ELR (cell line): ENCODE measurements around the gene SLC35D2.
"Not testable (repeated sequence)": the region's sequence is repeated elsewhere in the genome, so short reads cannot be mapped to it uniquely, and the experiment has no call there.

Experiments
- DNase-seq: peaks from one replicate; pipeline ENCODE4 v3.0.0-alpha.2; 2015; ENCODE audit warnings: low read depth

SLC35D2 gene

GRCh38 chr9:96360976-96361375 is 22.5 kb downstream of the SLC35D2 start:
- no peak for DNase-seq

GRCh38 chr9:96360523-96360922 is 23.0 kb downstream of the SLC35D2 start:
- DNase-seq, result not testable (repeated sequence)

- no peak for DNase-seq
These were observed 32.6 kb downstream of the SLC35D2 start for GRCh38 chr9:96350866-96351265.

GRCh38 chr9:96348261-96348660 is 35.2 kb downstream of the SLC35D2 start:
- DNase-seq, result no peak

GRCh38 chr9:96345551-96345950 is 38.0 kb downstream of the SLC35D2 start:
- DNase-seq, result no peak

- peak; percentile 91 for DNase-seq
These were observed 38.9 kb downstream of the SLC35D2 start for GRCh38 chr9:96344458-96345180.

GRCh38 chr9:96343515-96344360 is 39.8 kb downstream of the SLC35D2 start:
- no peak for DNase-seq

- DNase-seq, result no peak
These were observed 40.8 kb downstream of the SLC35D2 start for GRCh38 chr9:96342571-96343245.

- no peak for DNase-seq
These were observed 42.8 kb downstream of the SLC35D2 start for GRCh38 chr9:96340707-96341106.

GRCh38 chr9:96338299-96338698 is 45.2 kb downstream of the SLC35D2 start:
- no peak for DNase-seq

- DNase-seq, result peak; percentile 14
These were observed 49.6 kb downstream of the SLC35D2 start for GRCh38 chr9:96333958-96334357.

GRCh38 chr9:96331236-96331947 is 52.1 kb downstream of the SLC35D2 start:
- peak; percentile 83 for DNase-seq

- peak; percentile 78 for DNase-seq
These were observed 55.7 kb downstream of the SLC35D2 start for GRCh38 chr9:96327694-96328352.

- DNase-seq, result no peak
These were observed 60.3 kb downstream of the SLC35D2 start for GRCh38 chr9:96323169-96323568.

- DNase-seq, result not testable (repeated sequence)
These were observed 60.8 kb downstream of the SLC35D2 start for GRCh38 chr9:96322736-96323135.

GRCh38 chr9:96322210-96322609 is 61.3 kb downstream of the SLC35D2 start:
- not testable (repeated sequence) for DNase-seq

GRCh38 chr9:96321515-96321914 is 62.0 kb downstream of the SLC35D2 start:
- no peak for DNase-seq

- DNase-seq, result no peak
These were observed 62.7 kb downstream of the SLC35D2 start for GRCh38 chr9:96320749-96321280.

- DNase-seq, result no peak
These were observed 64.5 kb downstream of the SLC35D2 start for GRCh38 chr9:96318921-96319565.

- peak; percentile 61 for DNase-seq
These were observed 66.1 kb downstream of the SLC35D2 start for GRCh38 chr9:96317335-96317980.
